MM.1S (cell line): ENCODE data around the gene SLC22A2.

Experiments
- CTCF ChIP-seq: fragments of 300-600 bp; sonication (generic); IDR thresholded peaks from 2 replicates; pipeline ENCODE4 v1.5.1; 2016; ENCODE audit warnings: antibody characterized with exemption, low read length, mixed read lengths
- EZH2 ChIP-seq: fragments of 300-600 bp; sonication (generic); optimal IDR thresholded peaks from 2 replicates; pipeline ENCODE3; 2017; ENCODE audit warnings: low read depth, mild to moderate bottlenecking, antibody characterized with exemption, low read length, mixed read lengths

- TF ChIP-seq CTCF (no peak), EZH2 (no peak)
Measured at GRCh38 chr6:160192840-160193239, 65.8 kb downstream of the SLC22A2 start.
